Lung (tissue), 12 donors: ENCODE data around the gene ZAR1L. TPM values are rescaled to one million over a fixed set of nuclear protein-coding genes. Genes with fewer than 3 reads are reported as not detected.

ENCODE experiments used
- ATAC-seq: fragments of 200-7000 bp; cut with Tn5 transposase; one replicate; pipeline ENCODE4 v1.9.1; 2020; ENCODE audit warnings: moderate number of reproducible peaks; ENCODE audit not compliant: insufficient read depth, low FRiP score
- DNase-seq, 3 donors: peaks; one replicate each; pipeline ENCODE4 v3.0.0-alpha.2; 2013 to 2017
- H3K27ac ChIP-seq, 2 donors: one replicate each; pipeline ENCODE4 v1.5.1; 2013; ENCODE audit warnings: mild to moderate bottlenecking in 2 of 2, moderate library complexity in 2 of 2, control low read depth in 1 of 2, inconsistent platforms in 1 of 2, low read depth in 1 of 2, low read length in 1 of 2
- H3K27me3 ChIP-seq, 3 donors: one replicate each; pipeline ENCODE4 v1.5.1; 2013; ENCODE audit warnings: low read length in 2 of 3; ENCODE audit not compliant: control insufficient read depth in 3 of 3, insufficient read depth in 3 of 3
- H3K36me3 ChIP-seq, 4 donors: one replicate each; pipeline ENCODE4 v1.5.1; 2013; ENCODE audit warnings: low read length in 4 of 4, mild to moderate bottlenecking in 1 of 4, moderate library complexity in 1 of 4; ENCODE audit not compliant: control insufficient read depth in 4 of 4, insufficient read depth in 4 of 4
- H3K4me1 ChIP-seq, 5 donors: one replicate each; pipeline ENCODE4 v1.5.1; 2013; ENCODE audit warnings: low read length in 5 of 5, mild to moderate bottlenecking in 2 of 5, moderate library complexity in 1 of 5; ENCODE audit not compliant: control insufficient read depth in 5 of 5, insufficient read depth in 5 of 5
- H3K4me3 ChIP-seq: one replicate; pipeline ENCODE4 v1.5.1; 2013; ENCODE audit warnings: mild to moderate bottlenecking, control low read depth, moderate library complexity
- H3K9ac ChIP-seq, 2 donors: one replicate each; pipeline ENCODE4 v1.5.1; 2013; ENCODE audit warnings: low read length in 2 of 2, control low read depth in 1 of 2; ENCODE audit not compliant: insufficient read depth in 1 of 2
- H3K9me3 ChIP-seq, 4 donors: one replicate each; pipeline ENCODE4 v1.5.1; 2013; ENCODE audit warnings: low read length in 3 of 4, mild to moderate bottlenecking in 1 of 4, moderate library complexity in 1 of 4; ENCODE audit not compliant: control insufficient read depth in 4 of 4, insufficient read depth in 3 of 4
- WGBS, 2 donors: extraction: QIAGEN DNeasy Blood & Tissue Kit; methylation state at CpG; one replicate each; pipeline ENCODE4 v1.1.7; 2013; 5-methylcytosine and 5-hydroxymethylcytosine counted together
- polyA plus RNA-seq, 2 donors: library from polyadenylated mRNA; stranded (reverse); fragments of 200-250 nt; gene quantifications; one replicate each; pipeline ENCODE4 v1.2.1, GENCODE V29; 2013
- total RNA-seq, 2 donors: library from RNA; depleted of rRNA in 1 of 2; stranded (reverse); fragments of >200 nt in 1 of 2; gene quantifications; one replicate each; pipeline ENCODE4 v1.2.1, GENCODE V29; 2014 to 2021
- TF ChIP-seq, protein P1 (sequence below): IDR thresholded peaks from 2 replicates; pipeline ENCODE4 v1.5.1; 2012; ENCODE audit warnings: mild to moderate bottlenecking; ENCODE audit errors: control extremely low read depth, extremely low read depth
- donor health status: control.
- donor health status: control.
- donor health status: Bipolar disorder and iron deficiency.
- donor health status: healthy.
- donor health status: DM: yes; HTN: yes; CAD: no.

ZAR1L gene
- total and polyA plus RNA-seq, 4 donors = not detected

DNA sequence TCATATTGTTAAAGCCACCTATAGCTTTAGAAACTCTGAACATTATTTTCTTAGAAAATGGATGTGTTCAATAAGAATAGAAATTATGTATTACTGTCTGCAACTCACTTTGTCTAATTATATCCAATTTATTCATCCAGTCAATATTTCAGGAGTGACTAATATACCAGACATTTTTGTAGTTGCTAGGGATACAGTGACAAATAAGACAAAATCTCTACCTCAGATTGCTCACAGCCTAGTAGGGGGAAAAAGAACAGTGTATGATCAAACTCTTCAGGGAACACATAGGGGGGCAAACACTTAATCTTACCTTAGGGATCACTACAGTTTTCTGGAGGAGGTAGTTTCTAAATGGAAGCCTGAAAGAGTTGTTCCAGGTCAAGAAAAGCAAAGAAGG lies 8.7 kb upstream of the ZAR1L start:
- TF ChIP-seq, protein P1, sequence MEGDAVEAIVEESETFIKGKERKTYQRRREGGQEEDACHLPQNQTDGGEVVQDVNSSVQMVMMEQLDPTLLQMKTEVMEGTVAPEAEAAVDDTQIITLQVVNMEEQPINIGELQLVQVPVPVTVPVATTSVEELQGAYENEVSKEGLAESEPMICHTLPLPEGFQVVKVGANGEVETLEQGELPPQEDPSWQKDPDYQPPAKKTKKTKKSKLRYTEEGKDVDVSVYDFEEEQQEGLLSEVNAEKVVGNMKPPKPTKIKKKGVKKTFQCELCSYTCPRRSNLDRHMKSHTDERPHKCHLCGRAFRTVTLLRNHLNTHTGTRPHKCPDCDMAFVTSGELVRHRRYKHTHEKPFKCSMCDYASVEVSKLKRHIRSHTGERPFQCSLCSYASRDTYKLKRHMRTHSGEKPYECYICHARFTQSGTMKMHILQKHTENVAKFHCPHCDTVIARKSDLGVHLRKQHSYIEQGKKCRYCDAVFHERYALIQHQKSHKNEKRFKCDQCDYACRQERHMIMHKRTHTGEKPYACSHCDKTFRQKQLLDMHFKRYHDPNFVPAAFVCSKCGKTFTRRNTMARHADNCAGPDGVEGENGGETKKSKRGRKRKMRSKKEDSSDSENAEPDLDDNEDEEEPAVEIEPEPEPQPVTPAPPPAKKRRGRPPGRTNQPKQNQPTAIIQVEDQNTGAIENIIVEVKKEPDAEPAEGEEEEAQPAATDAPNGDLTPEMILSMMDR = no peak
- Histone ChIP-seq H3K36me3 (peaks cover 0 to 2% (median 0%) of the 10 kb centered on the region in 4 donors), H3K9ac (no peak overlapping the region)

DNA sequence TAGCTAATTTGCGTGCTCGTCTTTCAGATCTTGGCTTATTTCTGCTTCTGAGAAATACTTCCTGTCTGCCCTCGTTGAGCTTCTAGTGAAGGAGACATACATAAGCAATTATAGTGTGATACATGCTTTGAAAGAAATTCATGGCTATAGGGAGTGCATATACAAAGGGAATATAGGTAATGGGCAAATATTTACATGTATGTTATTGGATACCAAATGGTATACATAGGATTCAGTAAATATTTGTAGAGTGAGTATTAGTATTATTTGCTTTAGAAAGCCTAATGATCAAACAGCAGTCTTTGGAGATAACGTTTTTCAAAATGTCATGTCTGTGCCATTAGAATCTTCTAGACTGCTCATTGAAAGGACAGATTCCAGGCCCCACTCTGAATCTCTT lies 5.4 kb upstream of the ZAR1L start:
- H3K27me3 ChIP-seq = no peaks in the 10 kb centered on the region
- H3K9me3 ChIP-seq = no peaks in the 10 kb centered on the region
- TF ChIP-seq, protein P1 = no peak
- DNase-seq (no peak), ATAC-seq (no peak)
- H3K4me3 ChIP-seq = no peak overlapping the region
- H3K27ac ChIP-seq = no peak overlapping the region
- no peak overlapping the region for H3K9ac ChIP-seq
- 70 to 72% methylated on average over 4 of the region's 4 CpGs for WGBS, 2 donors
- H3K36me3 ChIP-seq = no peaks in the 10 kb centered on the region
- H3K4me1 ChIP-seq = no peaks in the 10 kb centered on the region

More for the DNA sequence above, 8.7 kb upstream of the ZAR1L start:
- no peaks in the 10 kb centered on the region for H3K9me3 ChIP-seq
- ATAC-seq (no peak), DNase-seq (no peak)
- no peaks in the 10 kb centered on the region for H3K27me3 ChIP-seq
- no peaks in the 10 kb centered on the region for H3K4me1 ChIP-seq
- no peak overlapping the region for H3K4me3 ChIP-seq
- no peak overlapping the region for H3K27ac ChIP-seq

GRCh38 chr13:32317716-32318465 lies 2.7 kb upstream of the ZAR1L start:
- Histone ChIP-seq H3K27me3 (no peaks in the 10 kb centered on the region), H3K9ac (no peak overlapping the region), H3K4me1 (peaks cover 0 to 2% (median 0%) of the 10 kb centered on the region in 5 donors), H3K36me3 (no peaks in the 10 kb centered on the region), H3K4me3 (no peak overlapping the region), H3K27ac (no peak overlapping the region), H3K9me3 (no peaks in the 10 kb centered on the region)
- DNase-seq = no peak
- WGBS, 2 donors = 57 to 68% methylated on average over 2 of the region's 2 CpGs
- TF ChIP-seq, protein P1 = no peak
- ATAC-seq = no peak
